Vagina (tissue), 2 donors: ENCODE measurements around the gene VAT1. TPM values are rescaled to one million over a fixed set of nuclear protein-coding genes. Genes with fewer than 3 reads are reported as not detected.
"Not testable (repeated sequence)": the region's sequence is repeated elsewhere in the genome, so short reads cannot be mapped to it uniquely, and the experiment has no call there.

Experiments used
- DNase-seq, 2 donors: peaks; one replicate each; pipeline ENCODE4 v3.0.0-alpha.2; 2017; ENCODE audit errors: extremely low spot score in 2 of 2
- H3K27ac ChIP-seq: fragments of 200-600 bp; sonication (generic); one replicate; pipeline ENCODE4 v1.5.1; 2019
- H3K27me3 ChIP-seq: fragments of 200-600 bp; sonication (generic); one replicate; pipeline ENCODE4 v1.5.1; 2019
- H3K36me3 ChIP-seq, 2 donors: fragments of 200-600 bp; sonication (generic); one replicate each; pipeline ENCODE4 v1.5.1; 2017 to 2019
- H3K4me1 ChIP-seq: fragments of 200-600 bp; sonication (generic); one replicate; pipeline ENCODE4 v1.5.1; 2019
- H3K4me3 ChIP-seq, 2 donors: fragments of 200-600 bp; sonication (generic); 1 replicate in 1 of 2; 2 replicates in 1 of 2; pipeline ENCODE4 v1.5.1; 2016 to 2019
- H3K9me3 ChIP-seq: fragments of 200-600 bp; sonication (generic); one replicate; pipeline ENCODE4 v1.5.1; 2019
- POLR2A ChIP-seq, 2 donors: fragments of 450-650 bp; IDR thresholded peaks; one replicate each; pipeline ENCODE4 v1.6.1; 2017; ENCODE audit warnings: antibody characterized with exemption in 2 of 2, mild to moderate bottlenecking in 2 of 2, moderate library complexity in 2 of 2
- POLR2AphosphoS5 ChIP-seq, 2 donors: sonication (generic); formaldehyde crosslinking; IDR thresholded peaks; one replicate each; pipeline ENCODE4 v1.9.0; 2017; ENCODE audit warnings: antibody characterized with exemption in 2 of 2, mild to moderate bottlenecking in 2 of 2, low read depth in 1 of 2; ENCODE audit not compliant: insufficient read depth in 1 of 2
- intact Hi-C: fragments of 100-400 bp; cut with DNase I; formaldehyde crosslinking; loops from one replicate; pipeline ENCODE4 v1.15.1; 2023
- total RNA-seq: library from RNA; depleted of rRNA; stranded (reverse); fragments of >200 nt; gene quantifications from one replicate; pipeline ENCODE4 v1.2.3, GENCODE V29; 2016
- TF ChIP-seq, protein P1 (sequence below), 3 experiments: fragments of 450-650 bp in 2 of 3; fragments of 200-600 bp in 1 of 3; sonication (generic) in 1 of 3; IDR thresholded peaks; one replicate each; pipeline ENCODE4 v1.5.1; 2017 to 2019; ENCODE audit warnings: antibody characterized with exemption in 3 of 3, mild to moderate bottlenecking in 2 of 3, moderate library complexity in 2 of 3

VAT1 gene
- total RNA-seq, 1 donor from 2014 or later = 179 TPM

DNA sequence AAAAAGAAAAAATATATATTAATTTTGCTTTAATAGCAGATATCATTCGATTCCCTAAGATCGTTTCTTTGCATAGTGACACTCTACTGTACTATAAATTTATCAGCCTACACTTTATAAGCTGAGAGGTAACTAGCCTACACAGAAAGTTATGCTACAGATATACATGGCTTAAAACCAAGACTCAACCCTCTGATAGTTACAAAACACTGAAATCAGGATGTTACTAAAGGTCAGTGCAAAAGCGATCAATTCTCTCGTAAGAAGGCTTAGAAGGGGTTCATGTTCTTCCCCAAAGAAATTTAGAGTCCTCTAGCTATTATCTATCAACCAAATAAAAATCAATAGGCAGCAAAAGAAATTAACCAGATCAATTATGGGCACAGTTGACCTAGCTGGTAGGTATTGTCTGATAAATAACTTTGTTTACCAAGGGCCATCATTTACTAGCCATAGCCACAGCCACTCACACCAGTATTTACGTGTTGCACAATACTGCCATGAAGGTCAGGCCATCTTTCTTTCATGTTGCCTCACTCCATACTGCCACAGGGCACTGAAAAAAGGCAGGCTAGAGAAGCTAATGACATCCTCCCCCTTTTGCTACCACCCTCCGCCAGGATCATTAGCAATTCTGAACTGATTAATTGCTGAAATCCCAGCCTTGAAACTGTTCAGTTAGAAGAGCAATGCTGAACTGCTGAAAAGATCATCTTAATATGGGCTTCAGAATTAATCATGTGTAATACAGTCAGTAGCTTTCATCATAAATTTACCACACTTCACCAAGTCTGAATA, 46.6 kb upstream of the VAT1 start:
- Histone ChIP-seq H3K27me3 (no peaks in the 10 kb centered on the region), H3K27ac (no peak overlapping the region), H3K4me1 (no peaks in the 10 kb centered on the region), H3K9me3 (no peaks in the 10 kb centered on the region), H3K36me3 (no peaks in the 10 kb centered on the region), H3K4me3 (no peak overlapping the region)
- intact Hi-C loops = no loop called here
- no peak for DNase-seq
- TF ChIP-seq POLR2A (IDR thresholded peaks at IDR 0.05) (no peak), POLR2AphosphoS5 (IDR thresholded peaks at IDR 0.05; ENCODE audit: insufficient read depth in 1 of 2, low read depth in 1 of 2) (no peak)
- TF ChIP-seq, protein P1, sequence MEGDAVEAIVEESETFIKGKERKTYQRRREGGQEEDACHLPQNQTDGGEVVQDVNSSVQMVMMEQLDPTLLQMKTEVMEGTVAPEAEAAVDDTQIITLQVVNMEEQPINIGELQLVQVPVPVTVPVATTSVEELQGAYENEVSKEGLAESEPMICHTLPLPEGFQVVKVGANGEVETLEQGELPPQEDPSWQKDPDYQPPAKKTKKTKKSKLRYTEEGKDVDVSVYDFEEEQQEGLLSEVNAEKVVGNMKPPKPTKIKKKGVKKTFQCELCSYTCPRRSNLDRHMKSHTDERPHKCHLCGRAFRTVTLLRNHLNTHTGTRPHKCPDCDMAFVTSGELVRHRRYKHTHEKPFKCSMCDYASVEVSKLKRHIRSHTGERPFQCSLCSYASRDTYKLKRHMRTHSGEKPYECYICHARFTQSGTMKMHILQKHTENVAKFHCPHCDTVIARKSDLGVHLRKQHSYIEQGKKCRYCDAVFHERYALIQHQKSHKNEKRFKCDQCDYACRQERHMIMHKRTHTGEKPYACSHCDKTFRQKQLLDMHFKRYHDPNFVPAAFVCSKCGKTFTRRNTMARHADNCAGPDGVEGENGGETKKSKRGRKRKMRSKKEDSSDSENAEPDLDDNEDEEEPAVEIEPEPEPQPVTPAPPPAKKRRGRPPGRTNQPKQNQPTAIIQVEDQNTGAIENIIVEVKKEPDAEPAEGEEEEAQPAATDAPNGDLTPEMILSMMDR (IDR thresholded peaks at IDR 0.05) = no peak

DNA sequence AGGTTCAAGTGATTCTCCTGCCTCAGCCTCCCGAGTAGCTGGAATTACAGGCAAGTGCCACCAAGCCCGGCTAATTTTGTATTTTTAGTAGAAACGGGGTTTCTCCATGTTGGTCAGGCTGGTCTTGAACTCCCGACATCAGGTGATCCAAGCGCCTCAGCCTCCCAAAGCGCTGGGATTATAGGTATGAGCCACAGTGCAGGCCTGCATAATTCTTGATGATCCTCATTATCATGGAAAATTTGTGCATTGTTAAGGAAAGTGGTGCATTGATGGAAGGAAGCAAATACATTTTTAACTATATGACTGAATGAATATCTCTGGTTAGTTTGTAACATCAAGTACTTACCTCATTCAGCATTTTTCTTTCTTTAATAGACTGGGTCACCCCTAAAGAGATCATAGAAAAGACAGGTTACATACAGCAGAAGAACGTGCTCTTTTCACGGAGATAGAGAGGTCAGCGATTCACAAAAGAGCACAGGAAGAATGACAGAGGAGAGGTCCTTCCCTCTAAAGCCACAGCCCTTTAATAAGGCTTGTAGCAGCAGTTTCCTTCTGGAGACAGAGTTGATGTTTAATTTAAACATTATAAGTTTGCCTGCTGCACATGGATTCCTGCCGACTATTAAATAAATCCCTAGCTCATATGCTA, 40.9 kb upstream of the VAT1 start:
- Histone ChIP-seq H3K4me1 (no peaks in the 10 kb centered on the region), H3K27ac (no peak overlapping the region), H3K4me3 (no peak overlapping the region), H3K9me3 (no peaks in the 10 kb centered on the region), H3K36me3 (no peaks in the 10 kb centered on the region), H3K27me3 (no peaks in the 10 kb centered on the region)
- no peak for DNase-seq
- intact Hi-C loops = no loop called here
- TF ChIP-seq, protein P1 (IDR thresholded peaks at IDR 0.05) = no peak
- no peak for TF ChIP-seq POLR2AphosphoS5 (IDR thresholded peaks at IDR 0.05; ENCODE audit: insufficient read depth in 1 of 2, low read depth in 1 of 2)
- TF ChIP-seq POLR2A (IDR thresholded peaks at IDR 0.05) = no peak

DNA sequence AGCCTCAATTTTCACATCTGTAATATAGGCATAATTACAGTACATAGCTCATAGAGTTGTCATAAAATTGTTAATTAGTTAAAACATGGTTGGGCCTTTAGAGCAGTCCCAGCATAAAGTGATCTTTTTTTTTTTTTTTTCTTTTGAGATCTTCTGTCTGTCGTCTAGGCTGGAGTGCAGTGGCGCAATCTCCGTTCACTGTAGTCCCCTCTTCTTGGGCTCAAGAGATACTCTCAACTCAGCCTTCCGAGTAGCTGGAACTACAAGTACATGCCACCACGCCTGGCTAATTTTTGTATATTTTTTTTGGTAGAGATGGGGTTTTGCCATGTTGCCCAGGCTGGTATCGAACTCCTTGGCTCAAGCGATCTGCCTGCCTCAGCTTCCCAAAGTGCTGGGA, 33.9 kb upstream of the VAT1 start:
- no peak for DNase-seq
- no peaks in the 10 kb centered on the region for H3K4me1 ChIP-seq
- H3K36me3 ChIP-seq = no peaks in the 10 kb centered on the region
- TF ChIP-seq POLR2AphosphoS5 (IDR thresholded peaks at IDR 0.05; ENCODE audit: insufficient read depth in 1 of 2, low read depth in 1 of 2) = no peak
- TF ChIP-seq, protein P1 (IDR thresholded peaks at IDR 0.05) = no peak
- TF ChIP-seq POLR2A (IDR thresholded peaks at IDR 0.05) = no peak
- H3K27me3 ChIP-seq = no peaks in the 10 kb centered on the region
- no peak overlapping the region for H3K27ac ChIP-seq
- H3K9me3 ChIP-seq = no peaks in the 10 kb centered on the region
- no peak overlapping the region for H3K4me3 ChIP-seq
- intact Hi-C loops = no loop called here

DNA sequence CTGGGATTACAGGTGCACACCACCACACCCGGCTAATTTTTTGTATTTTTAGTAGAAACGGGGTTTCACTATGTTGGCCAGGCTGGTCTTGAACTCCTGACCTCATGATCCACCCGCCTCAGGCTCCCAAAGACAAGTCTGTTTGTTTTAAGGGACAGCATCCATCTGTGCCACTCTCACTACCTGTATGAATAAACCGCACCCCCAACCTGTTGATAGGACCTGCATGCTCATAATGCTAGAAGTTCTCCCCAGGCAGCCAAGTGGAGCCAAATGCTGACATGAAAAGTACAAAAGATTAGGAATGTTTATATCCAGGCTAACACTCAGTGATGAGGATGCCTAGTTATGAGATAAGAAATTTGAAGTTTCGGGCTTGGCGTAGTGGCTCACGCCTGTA, 30.8 kb upstream of the VAT1 start:
- H3K4me1 ChIP-seq, H3K9me3 ChIP-seq, intact Hi-C loops, H3K27me3 ChIP-seq, H3K27ac ChIP-seq, H3K4me3 ChIP-seq, H3K36me3 ChIP-seq, DNase-seq: not testable (repeated sequence)

DNA sequence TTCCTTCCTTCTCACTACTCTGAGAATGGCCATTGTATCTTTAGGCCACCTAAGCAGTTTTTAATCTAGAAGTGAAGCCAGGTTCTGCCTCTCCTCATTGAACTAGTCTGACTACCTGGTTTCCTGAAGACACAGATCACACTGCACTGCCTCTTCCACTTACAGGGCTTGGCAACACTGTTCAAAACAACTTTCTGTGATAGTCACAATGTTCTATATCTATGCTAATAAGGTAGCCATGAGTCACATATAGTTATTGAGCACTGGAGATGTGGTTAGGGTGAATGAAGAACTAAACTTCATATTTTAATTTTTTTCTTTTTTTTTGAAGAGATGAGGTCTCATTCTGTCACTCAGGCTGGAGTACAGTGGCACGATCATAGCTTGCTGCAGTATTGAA, 29.8 kb upstream of the VAT1 start:
- intact Hi-C loops = no loop called here
- no peaks in the 10 kb centered on the region for H3K9me3 ChIP-seq
- no peak overlapping the region for H3K4me3 ChIP-seq
- H3K27ac ChIP-seq = no peak overlapping the region
- no peak for DNase-seq
- TF ChIP-seq POLR2AphosphoS5 (IDR thresholded peaks at IDR 0.05; ENCODE audit: insufficient read depth in 1 of 2, low read depth in 1 of 2) (no peak), POLR2A (IDR thresholded peaks at IDR 0.05) (no peak)
- TF ChIP-seq, protein P1 (IDR thresholded peaks at IDR 0.05) = no peak
- no peaks in the 10 kb centered on the region for H3K36me3 ChIP-seq
- H3K4me1 ChIP-seq = no peaks in the 10 kb centered on the region
- no peaks in the 10 kb centered on the region for H3K27me3 ChIP-seq
